HFFc6 (cell line): ENCODE measurements around the gene STRIP2. TPM values are rescaled to one million over a fixed set of nuclear protein-coding genes. Genes with fewer than 3 reads are reported as not detected.

Source experiments
- total RNA-seq, 6 experiments: library from RNA; stranded (reverse); fragmentation: NEBNext Ultra II Directional; extraction: Animal tissue kit (Norgen Biotek cat#: 25700); gene quantifications; 2 replicates in 1 of 6; 3 replicates in 5 of 6; pipeline ENCODE4 v1.2.3, GENCODE V29; 2021

The STRIP2 gene
- total RNA-seq, 6 experiments from 2014 or later: 1.4 to 3.3 (median 2.2) TPM

Other genes with a start within 250 kb of the STRIP2 start
- gene SMO, start 245.8 kb upstream of the STRIP2 start, total RNA-seq: under 1 TPM; 0.09 to 0.57 (median 0.17) TPM
- 10 to 100 TPM in 1 of 6 experiments, 1 to 10 TPM in 5; 6.8 to 12.4 (median 8.8) TPM for gene AHCYL2, start 209.4 kb upstream of the STRIP2 start, total RNA-seq
- gene SMKR1, start 68.1 kb downstream of the STRIP2 start, total RNA-seq: not detected
- gene NRF1, start 177.3 kb downstream of the STRIP2 start, total RNA-seq: 10 to 100 TPM in 4 of 6 experiments, 1 to 10 TPM in 2; 8.8 to 11.8 (median 10.4) TPM